VCaP (cell line): Measurements from ENCODE around the gene GTPBP6.

Source experiments
- H3K27ac ChIP-seq: fragments of 450-650 bp; 2 replicates; pipeline ENCODE4 v1.5.1; 2017
- CTCF ChIP-seq: fragments of 450-650 bp; conservative IDR thresholded peaks from 2 replicates; pipeline ENCODE4 v1.5.1; 2017; ENCODE audit warnings: mild to moderate bottlenecking, moderate library complexity

Gene GTPBP6

GRCh38 chrX:274904-275475 lies 43.6 kb downstream of the GTPBP6 start:
- H3K27ac ChIP-seq: no peak overlapping the region
- no peak for TF ChIP-seq CTCF

GRCh38 chrX:270848-271367 lies 47.7 kb downstream of the GTPBP6 start:
- H3K27ac ChIP-seq: no peak overlapping the region
- no peak for TF ChIP-seq CTCF

- no peak overlapping the region for H3K27ac ChIP-seq
- TF ChIP-seq CTCF: no peak
Measured at GRCh38 chrX:267771-268261, 50.8 kb downstream of the GTPBP6 start.

GRCh38 chrX:265502-265901 lies 53.1 kb downstream of the GTPBP6 start:
- no peak for TF ChIP-seq CTCF
- H3K27ac ChIP-seq: 0 out of 2 replicates have a peak overlapping the region, but pooled peaks have one; percentile 82

- no peak for TF ChIP-seq CTCF
- H3K27ac ChIP-seq: peak overlapping the region; percentile 82
Measured at GRCh38 chrX:264634-265455, 53.8 kb downstream of the GTPBP6 start.

GRCh38 chrX:264006-264405 lies 54.6 kb downstream of the GTPBP6 start:
- peak overlapping the region; percentile 82; the same call in 1 of the 2 replicates for H3K27ac ChIP-seq

GRCh38 chrX:262381-262909 lies 56.2 kb downstream of the GTPBP6 start:
- H3K27ac ChIP-seq: peak overlapping the region; percentile 82
- TF ChIP-seq CTCF: no peak
